CD4-positive, alpha-beta T cell (primary cell): ENCODE data around the gene MRPS33. TPM values are rescaled to one million over a fixed set of nuclear protein-coding genes. Genes with fewer than 3 reads are reported as not detected.
A peak's percentile ranks its signal among the peaks of the same experiment; 100 is the strongest.

Source experiments
- ATAC-seq: fragments of 200-7000 bp; cut with Tn5 transposase; one replicate; pipeline ENCODE4 v1.10.0; 2022; ENCODE audit warnings: mild to moderate bottlenecking; ENCODE audit not compliant: poor library complexity
- CTCF ChIA-PET: fragments of 350-600 bp; sonication (Branson Sonifier 250); formaldehyde crosslinking; loops from one replicate; lab custom pipeline; 2021; ENCODE audit warnings: antibody characterized with exemption, inconsistent platforms; lab: Charles Lee
- POLR2A ChIA-PET: fragments of 350-600 bp; sonication (Branson Sonifier 250); formaldehyde crosslinking; loops from one replicate; lab custom pipeline; 2021; ENCODE audit warnings: antibody characterized with exemption, inconsistent platforms; lab: Charles Lee
- DNase-seq, 14 experiments: peaks; one replicate each; pipeline ENCODE4 v3.0.0-alpha.2; 2013 to 2020; ENCODE audit warnings: mixed read lengths in 2 of 14
- H3K27ac ChIP-seq, 2 donors: one replicate each; pipeline versions ENCODE4 v1.5.1 to v1.7.0; 2013; ENCODE audit warnings: low read length in 2 of 2, low read depth in 1 of 2, mild to moderate bottlenecking in 1 of 2
- H3K27me3 ChIP-seq, 2 experiments: 1 replicate in 1 of 2; 2 replicates in 1 of 2; pipeline versions ENCODE4 v1.6.1 to v1.7.0; 2013; ENCODE audit warnings: low read length in 2 of 2, control low read depth in 1 of 2, mild to moderate bottlenecking in 1 of 2, moderate library complexity in 1 of 2; ENCODE audit not compliant: insufficient read depth in 2 of 2, control insufficient read depth in 1 of 2
- H3K36me3 ChIP-seq: one replicate; pipeline ENCODE4 v1.6.1; 2013; ENCODE audit warnings: low read length, control low read depth; ENCODE audit not compliant: insufficient read depth
- H3K4me1 ChIP-seq: one replicate; pipeline ENCODE4 v1.6.1; 2013; ENCODE audit warnings: low read length, control low read depth; ENCODE audit not compliant: insufficient read depth
- H3K4me3 ChIP-seq: one replicate; pipeline ENCODE4 v1.5.1; 2013; ENCODE audit warnings: mild to moderate bottlenecking, low read length, moderate library complexity
- H3K9me3 ChIP-seq, 2 experiments: 1 replicate in 1 of 2; 2 replicates in 1 of 2; pipeline versions ENCODE4 v1.6.1 to v1.7.0; 2013; ENCODE audit warnings: low read length in 2 of 2, mild to moderate bottlenecking in 2 of 2, control low read depth in 1 of 2, moderate library complexity in 1 of 2; ENCODE audit not compliant: control insufficient read depth in 1 of 2, insufficient read depth in 1 of 2
- H3K27ac Mint-ChIP-seq: one replicate; pipeline ENCODE4 v1.8.0; 2020; ENCODE audit warnings: mixed read lengths
- H3K27me3 Mint-ChIP-seq: one replicate; pipeline ENCODE4 v1.8.0; 2021; ENCODE audit warnings: mixed read lengths
- H3K36me3 Mint-ChIP-seq: one replicate; pipeline ENCODE4 v1.8.0; 2021; ENCODE audit warnings: low read depth, mixed read lengths
- H3K4me1 Mint-ChIP-seq: one replicate; pipeline ENCODE4 v1.8.0; 2021; ENCODE audit warnings: low read depth, mixed read lengths
- H3K4me3 Mint-ChIP-seq: one replicate; pipeline ENCODE4 v1.8.0; 2020; ENCODE audit warnings: mild to moderate bottlenecking, mixed read lengths
- H3K9me3 Mint-ChIP-seq: one replicate; pipeline ENCODE4 v1.8.0; 2020; ENCODE audit warnings: mixed read lengths
- intact Hi-C, 2 experiments: fragments of 100-400 bp; cut with DNase I in 1 of 2; cut with micrococcal nuclease in 1 of 2; formaldehyde crosslinking; loops; one replicate each; pipeline versions ENCODE4 v1.15.1 to v1.9.0; 2023 to 2025; cut with DNase I, micrococcal nuclease
- total RNA-seq, 174 experiments: library from RNA in 2 of 174; stranded (reverse) in 2 of 174; gene quantifications; one replicate each; pipeline ENCODE4 v1.2.3 and lab custom pipeline; 2021 to 2026
- TF ChIP-seq, protein P1 (sequence below): fragments of 200-600 bp; IDR thresholded peaks from one replicate; pipeline ENCODE4 v1.8.0; 2022; ENCODE audit warnings: antibody characterized with exemption, mild to moderate bottlenecking

MRPS33 gene
- total RNA-seq, 2 experiments from 2014 or later = 21.7 to 24.3 TPM

DNA sequence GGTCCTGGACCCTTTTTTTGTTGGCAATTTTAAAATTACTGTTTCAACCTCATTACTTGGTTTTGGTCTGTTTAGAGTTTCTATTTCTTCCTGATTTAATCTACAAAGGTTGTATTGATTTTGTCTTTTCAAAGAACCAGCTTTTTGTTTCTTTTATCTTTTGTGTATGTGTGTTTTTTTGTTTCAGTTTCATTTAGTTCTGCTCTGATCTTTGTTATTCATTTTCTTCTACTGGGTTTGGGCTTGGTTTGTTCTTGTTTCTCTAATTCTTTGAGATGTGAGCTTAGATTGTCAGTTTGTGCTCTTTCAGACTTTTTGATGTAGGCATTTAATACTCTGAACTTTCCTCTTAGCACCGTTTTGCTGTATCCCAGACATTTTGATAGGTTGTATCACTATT is 8.5 kb upstream of the MRPS33 start:
- TF ChIP-seq, protein P1, sequence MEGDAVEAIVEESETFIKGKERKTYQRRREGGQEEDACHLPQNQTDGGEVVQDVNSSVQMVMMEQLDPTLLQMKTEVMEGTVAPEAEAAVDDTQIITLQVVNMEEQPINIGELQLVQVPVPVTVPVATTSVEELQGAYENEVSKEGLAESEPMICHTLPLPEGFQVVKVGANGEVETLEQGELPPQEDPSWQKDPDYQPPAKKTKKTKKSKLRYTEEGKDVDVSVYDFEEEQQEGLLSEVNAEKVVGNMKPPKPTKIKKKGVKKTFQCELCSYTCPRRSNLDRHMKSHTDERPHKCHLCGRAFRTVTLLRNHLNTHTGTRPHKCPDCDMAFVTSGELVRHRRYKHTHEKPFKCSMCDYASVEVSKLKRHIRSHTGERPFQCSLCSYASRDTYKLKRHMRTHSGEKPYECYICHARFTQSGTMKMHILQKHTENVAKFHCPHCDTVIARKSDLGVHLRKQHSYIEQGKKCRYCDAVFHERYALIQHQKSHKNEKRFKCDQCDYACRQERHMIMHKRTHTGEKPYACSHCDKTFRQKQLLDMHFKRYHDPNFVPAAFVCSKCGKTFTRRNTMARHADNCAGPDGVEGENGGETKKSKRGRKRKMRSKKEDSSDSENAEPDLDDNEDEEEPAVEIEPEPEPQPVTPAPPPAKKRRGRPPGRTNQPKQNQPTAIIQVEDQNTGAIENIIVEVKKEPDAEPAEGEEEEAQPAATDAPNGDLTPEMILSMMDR = no peak
- ChIA-PET POLR2A (interaction anchor here (0.7 to 1.9 kb wide), 2 partner anchors 9 to 545 kb away, joined by 3 to 17 read pairs; partner anchors contain the start of gene MRPS33), CTCF (no interaction called here)
- ATAC-seq = no peak
- Mint-ChIP-seq H3K9me3 (peaks cover 12% of the 10 kb centered on the region), H3K36me3 (peaks cover 8% of the 10 kb centered on the region), H3K27ac (peak overlapping the region; percentile 35), H3K27me3 (peaks cover 45% of the 10 kb centered on the region), H3K4me1 (peaks cover 16% of the 10 kb centered on the region), H3K4me3 (no peak overlapping the region)
- intact Hi-C loops = no loop called here
- Histone ChIP-seq H3K4me3 (no peak overlapping the region), H3K36me3 (no peaks in the 10 kb centered on the region), H3K9me3 (peaks cover 7 to 10% of the 10 kb centered on the region in 2 experiments), H3K4me1 (no peaks in the 10 kb centered on the region), H3K27me3 (peaks cover 0 to 2% of the 10 kb centered on the region in 2 experiments), H3K27ac (no peak overlapping the region)
- DNase-seq = peak in 1 of 14 experiments; percentile 59

- H3K4me3 ChIP-seq = no peak overlapping the region
- TF ChIP-seq, protein P1 = no peak
- peaks cover 0 to 2% of the 10 kb centered on the region in 2 experiments for H3K27me3 ChIP-seq
- peaks cover 15% of the 10 kb centered on the region for H3K36me3 Mint-ChIP-seq
- H3K36me3 ChIP-seq = no peaks in the 10 kb centered on the region
- H3K4me3 Mint-ChIP-seq = no peak overlapping the region
- no peak overlapping the region for H3K27ac Mint-ChIP-seq
- H3K4me1 Mint-ChIP-seq = peaks cover 31% of the 10 kb centered on the region
- no peak for ATAC-seq
- peaks cover 0 to 5% of the 10 kb centered on the region in 2 experiments for H3K9me3 ChIP-seq
- DNase-seq = no peak
- peaks cover 2% of the 10 kb centered on the region for H3K9me3 Mint-ChIP-seq
- CTCF ChIA-PET = no interaction called here
- POLR2A ChIA-PET = no interaction called here
- peaks cover 40% of the 10 kb centered on the region for H3K27me3 Mint-ChIP-seq
- no peak overlapping the region for H3K27ac ChIP-seq
- intact Hi-C loops = loop anchor here (5.0 to 10.0 kb wide), 4 partner anchors 345 to 623 kb away; partner anchors contain the start of genes ADCK2 (in 1 of the 2), AGK (in 1 of the 2) and SLC37A3 (in 1 of the 2)
- peaks cover 15% of the 10 kb centered on the region for H3K4me1 ChIP-seq
Measured at GRCh38 chr7:141017555-141017954, 2.8 kb upstream of the MRPS33 start.

- H3K9me3 Mint-ChIP-seq = peaks cover 2% of the 10 kb centered on the region
- no peak for DNase-seq
- H3K27ac Mint-ChIP-seq = no peak overlapping the region
- Histone ChIP-seq H3K4me3 (no peak overlapping the region), H3K4me1 (peaks cover 18% of the 10 kb centered on the region), H3K27ac (no peak overlapping the region), H3K27me3 (peaks cover 0 to 2% of the 10 kb centered on the region in 2 experiments), H3K36me3 (no peaks in the 10 kb centered on the region), H3K9me3 (peaks cover 0 to 5% of the 10 kb centered on the region in 2 experiments)
- peaks cover 25% of the 10 kb centered on the region for H3K36me3 Mint-ChIP-seq
- H3K4me3 Mint-ChIP-seq = peak overlapping the region; percentile 4
- TF ChIP-seq, protein P1 = no peak
- intact Hi-C loops = loop anchor here (5.0 to 10.0 kb wide), 4 partner anchors 344 to 622 kb away; partner anchors contain the start of genes ADCK2 (in 1 of the 2), AGK (in 1 of the 2) and SLC37A3 (in 1 of the 2)
- CTCF ChIA-PET = interaction anchor here (3.0 kb wide), 1 partner anchor 206 kb away, joined by 27 read pairs; no protein-coding TSS in a partner anchor
- POLR2A ChIA-PET = no interaction called here
- H3K4me1 Mint-ChIP-seq = peaks cover 41% of the 10 kb centered on the region
- peaks cover 29% of the 10 kb centered on the region for H3K27me3 Mint-ChIP-seq
- ATAC-seq = no peak
Measured at GRCh38 chr7:141016349-141016748, 1.6 kb upstream of the MRPS33 start.
